Measurements from ENCODE around the gene OR5AN1. TPM values are rescaled to one million over a fixed set of nuclear protein-coding genes. Genes with fewer than 3 reads are reported as not detected.

Gene OR5AN1
- total RNA-seq, 1 donor from 2014 or later = not detected

Other genes with a start within 250 kb of the OR5AN1 start
- gene FAM111A, start 216.0 kb upstream of the OR5AN1 start, total RNA-seq = 87.0 and 103 TPM in 2 replicates
- 28.1 and 32.9 TPM in 2 replicates for gene DTX4, start 186.8 kb upstream of the OR5AN1 start, total RNA-seq
- gene MPEG1, start 146.0 kb upstream of the OR5AN1 start, total RNA-seq = not detected in 2 replicates
- not detected in 2 replicates for gene OR5A2, start 67.5 kb downstream of the OR5AN1 start, total RNA-seq
- under 0.01 TPM in 1 of 2 replicates, not detected in the other for gene OR5A1, start 77.6 kb downstream of the OR5AN1 start, total RNA-seq
- not detected in 2 replicates for gene OR4D6, start 98.1 kb downstream of the OR5AN1 start, total RNA-seq
- not detected in 2 replicates for gene OR4D10, start 114.4 kb downstream of the OR5AN1 start, total RNA-seq
- not detected in 2 replicates for gene OR4D11, start 144.7 kb downstream of the OR5AN1 start, total RNA-seq
- under 0.01 TPM in 1 of 2 replicates, not detected in the other for gene OR4D9, start 152.6 kb downstream of the OR5AN1 start, total RNA-seq

Measured in dermis blood vessel endothelial cell (primary cell).